Hippocampal formation (tissue), 2 donors: ENCODE data around the gene SPZ1.
"Not testable (repeated sequence)": the region's sequence is repeated elsewhere in the genome, so short reads cannot be mapped to it uniquely, and the experiment has no call there.

Experiments
- DNase-seq, 2 donors: peaks; one replicate each; lab custom pipeline; 2025; lab: John Stamatoyannopoulos, UW

SPZ1 gene

DNA sequence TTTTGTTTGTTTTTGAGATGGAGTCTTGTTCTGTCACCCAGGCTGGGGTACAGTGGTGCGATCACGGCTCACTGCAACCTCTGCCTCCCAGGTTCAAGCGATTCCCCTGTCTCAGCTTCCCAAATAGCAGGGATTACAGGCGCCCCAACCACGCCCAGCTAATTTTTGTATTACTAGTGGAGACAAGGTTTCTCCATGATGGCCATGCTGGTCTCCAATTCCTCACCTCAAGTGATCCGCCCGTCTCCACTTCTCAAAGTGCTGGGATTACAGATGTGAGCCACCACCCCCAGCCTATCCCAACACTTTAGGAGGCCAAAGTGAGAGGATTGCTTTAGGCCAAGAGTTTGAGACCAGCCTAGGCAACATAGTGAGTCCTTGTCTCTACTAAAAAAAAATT is 19.3 kb downstream of the SPZ1 start:
- DNase-seq: no peak

DNA sequence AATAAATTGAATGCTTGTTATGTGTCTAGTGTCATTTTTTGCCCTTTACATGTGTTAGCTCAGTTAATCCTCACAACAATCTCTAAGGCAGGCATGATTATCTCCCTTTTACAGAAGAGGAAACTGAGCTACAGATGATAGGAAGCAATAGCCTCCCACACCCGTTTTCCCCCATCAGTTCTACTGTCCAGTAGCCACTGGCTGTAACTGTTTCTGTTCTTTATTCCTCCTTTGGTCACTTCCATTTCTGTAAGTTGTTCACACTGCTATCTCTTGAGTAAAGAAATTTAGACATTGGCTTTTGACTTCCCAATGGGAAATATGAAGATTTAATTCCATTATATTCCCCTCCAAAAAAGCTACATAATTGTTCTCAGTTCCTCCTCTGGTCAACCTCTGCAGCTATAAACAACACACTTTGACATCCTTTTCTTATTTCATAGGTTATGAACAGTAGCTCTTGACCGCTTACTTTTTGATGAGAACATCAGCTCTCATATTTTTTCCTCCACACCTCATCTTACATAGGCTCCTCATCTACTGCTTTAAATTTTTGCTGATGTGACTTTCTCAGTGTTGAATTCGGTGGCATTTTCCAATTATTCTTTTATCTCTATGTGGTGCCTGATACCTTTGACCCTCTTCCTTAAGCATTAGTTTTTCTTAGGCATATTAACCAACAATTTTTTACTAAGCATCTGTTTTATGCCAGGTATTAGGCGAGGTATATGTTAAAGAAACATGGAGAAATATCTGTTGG is 21.4 kb downstream of the SPZ1 start:
- no peak for DNase-seq

DNA sequence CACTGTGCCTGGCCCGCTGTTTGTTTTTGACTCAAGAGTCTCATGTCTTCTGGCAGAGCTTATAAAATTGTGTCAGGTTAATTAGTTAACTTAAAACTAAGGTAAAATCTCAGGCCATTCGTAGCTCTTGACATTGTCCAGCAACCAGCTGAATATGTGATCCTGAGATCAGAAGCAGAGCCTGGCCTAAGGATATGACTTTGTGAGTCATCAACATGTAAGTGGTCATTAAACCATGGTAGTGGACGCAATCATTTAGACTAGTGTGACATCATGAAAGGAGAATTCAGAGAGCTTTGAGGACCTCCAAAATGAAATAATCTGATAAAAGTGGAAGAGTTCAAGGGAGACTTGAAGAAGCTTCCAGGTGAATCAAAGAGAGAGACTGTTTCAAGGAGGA is 23.3 kb downstream of the SPZ1 start:
- no peak for DNase-seq

DNA sequence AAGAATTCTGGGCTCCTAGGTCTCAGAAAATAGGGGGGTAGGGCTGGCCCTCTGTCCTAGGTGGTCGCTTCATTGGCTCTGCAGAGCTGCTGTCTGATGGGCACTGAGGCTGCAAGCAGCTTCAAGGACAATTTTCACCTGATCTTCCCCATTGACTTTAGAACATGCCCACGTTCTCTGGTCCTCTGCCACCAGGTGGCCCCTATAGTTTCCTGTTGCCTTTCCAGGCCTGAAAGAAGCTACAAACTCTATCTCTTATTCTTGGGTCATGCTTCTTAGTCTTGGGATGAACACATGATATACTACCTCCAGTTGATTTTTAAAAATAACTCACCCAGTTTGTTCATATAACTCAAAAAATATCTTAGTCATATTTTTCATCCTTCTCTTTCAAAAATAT is 26.3 kb downstream of the SPZ1 start:
- DNase-seq: no peak

DNA sequence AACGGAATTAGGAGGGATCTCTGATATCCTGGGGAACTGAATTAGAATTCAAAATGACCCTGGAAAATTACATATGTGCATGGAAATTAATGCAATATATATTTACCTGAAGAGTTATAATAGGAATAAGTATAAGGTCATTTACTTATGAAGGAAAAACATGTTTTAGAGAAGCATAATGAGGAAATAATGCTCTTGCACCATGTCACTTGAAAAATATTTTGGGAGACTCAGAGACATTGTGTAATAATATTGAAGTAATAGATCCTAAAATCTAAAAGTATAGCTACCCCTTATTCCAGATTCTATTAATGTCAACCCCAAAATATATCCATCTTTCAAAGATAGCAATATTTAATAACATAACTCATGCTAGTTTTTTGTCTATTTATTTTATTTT is 28.4 kb downstream of the SPZ1 start:
- no peak for DNase-seq

DNA sequence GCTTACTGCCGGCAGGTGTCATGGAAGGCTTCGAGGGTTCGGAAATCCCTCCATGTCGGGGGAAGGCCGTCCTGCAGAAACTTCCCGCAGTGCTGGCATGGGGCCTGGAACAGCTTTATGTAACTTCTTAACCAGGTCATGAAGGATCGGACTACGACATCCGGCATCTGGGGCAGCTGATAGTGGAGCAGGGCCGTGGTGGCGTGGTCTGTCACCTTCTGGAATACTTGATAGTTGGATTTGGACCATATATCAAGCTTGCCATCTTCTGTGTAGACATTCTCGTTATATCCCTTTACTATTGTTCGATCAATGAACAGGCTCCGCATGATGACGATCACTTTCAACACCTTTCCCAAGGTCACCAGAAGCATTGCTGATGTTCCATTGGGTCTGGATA is 31.2 kb downstream of the SPZ1 start:
- not testable (repeated sequence) for DNase-seq

DNA sequence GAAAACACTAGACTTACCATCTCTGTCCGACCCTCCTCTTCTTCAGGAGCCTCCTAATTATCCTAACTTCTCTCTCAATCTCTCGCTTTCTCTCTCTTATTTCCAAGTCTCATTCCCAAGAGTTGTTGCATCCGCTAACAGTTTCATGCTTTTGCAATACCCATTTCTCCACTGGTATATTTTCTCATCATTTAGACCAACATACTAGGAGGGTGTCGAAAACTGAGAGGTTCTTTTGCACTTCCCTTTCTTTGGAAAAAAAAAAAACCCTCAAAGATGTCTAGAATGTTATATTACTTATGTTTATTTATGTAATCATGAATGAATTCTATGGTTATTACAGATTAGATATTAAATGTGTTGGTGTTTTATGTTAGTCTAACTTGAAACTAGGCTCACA is 35.9 kb downstream of the SPZ1 start:
- DNase-seq: no peak

DNA sequence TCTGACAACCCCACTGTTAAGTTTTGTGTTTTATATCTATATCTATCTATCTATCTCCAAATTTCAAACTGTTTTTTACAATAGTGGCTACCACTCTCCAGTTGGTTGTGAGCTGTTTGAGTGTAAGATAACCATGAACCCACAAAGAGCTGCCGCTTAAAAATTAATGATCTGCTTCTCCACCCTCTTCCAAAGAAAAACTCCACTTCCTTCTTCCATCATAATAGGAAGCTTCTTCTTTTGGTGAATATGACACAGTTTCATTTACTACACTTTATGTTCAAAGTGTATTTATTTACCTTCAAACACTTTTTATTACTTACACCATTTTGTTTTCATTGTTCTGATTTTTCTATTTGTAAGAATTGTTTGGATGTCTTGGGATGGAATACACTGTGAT is 37.9 kb downstream of the SPZ1 start:
- no peak for DNase-seq

DNA sequence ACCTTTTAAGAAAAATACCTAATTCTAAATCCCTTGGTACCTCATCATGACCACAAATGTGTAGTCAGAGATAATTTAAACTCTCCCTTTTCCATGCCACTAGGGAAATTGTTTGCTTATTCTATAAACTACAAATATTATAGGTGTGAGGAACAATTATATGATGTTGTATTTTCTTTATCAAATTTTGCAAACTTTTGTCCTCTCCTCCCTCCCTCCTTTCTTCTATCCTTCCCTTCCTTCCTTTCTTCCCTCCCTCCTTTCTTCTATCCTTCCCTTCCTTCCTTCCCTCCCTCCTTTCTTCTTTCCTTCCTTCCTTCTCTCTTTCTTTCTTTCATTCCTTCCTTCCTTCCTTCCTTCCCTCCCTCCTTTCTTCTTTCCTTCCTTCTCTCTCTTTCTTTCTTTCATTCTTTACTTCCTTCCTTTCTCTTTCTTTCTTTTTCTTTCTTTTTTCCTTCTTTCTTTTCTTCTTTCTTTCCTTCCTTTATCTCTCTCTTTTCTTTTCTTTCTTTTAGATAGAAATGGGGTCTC is 41.2 kb downstream of the SPZ1 start:
- no peak for DNase-seq

DNA sequence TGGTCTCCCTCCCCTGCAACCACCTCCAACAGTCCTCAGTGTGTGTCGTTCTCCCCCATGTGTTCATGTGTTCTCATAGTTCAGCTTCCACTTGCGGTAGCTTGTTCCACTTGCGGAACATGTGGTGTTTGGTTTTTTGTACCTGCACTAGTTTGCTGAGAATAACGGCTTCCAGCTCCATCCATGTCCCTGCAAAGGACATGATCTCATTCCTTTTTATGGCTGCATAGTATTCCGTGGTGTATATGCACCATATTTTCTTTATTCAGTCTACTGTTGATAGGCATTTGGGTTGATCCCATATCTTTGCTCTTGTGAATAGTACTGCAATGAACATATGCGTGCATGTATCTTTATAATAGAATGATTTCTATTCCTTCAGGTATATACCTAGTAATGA is 45.1 kb downstream of the SPZ1 start:
- no peak for DNase-seq

DNA sequence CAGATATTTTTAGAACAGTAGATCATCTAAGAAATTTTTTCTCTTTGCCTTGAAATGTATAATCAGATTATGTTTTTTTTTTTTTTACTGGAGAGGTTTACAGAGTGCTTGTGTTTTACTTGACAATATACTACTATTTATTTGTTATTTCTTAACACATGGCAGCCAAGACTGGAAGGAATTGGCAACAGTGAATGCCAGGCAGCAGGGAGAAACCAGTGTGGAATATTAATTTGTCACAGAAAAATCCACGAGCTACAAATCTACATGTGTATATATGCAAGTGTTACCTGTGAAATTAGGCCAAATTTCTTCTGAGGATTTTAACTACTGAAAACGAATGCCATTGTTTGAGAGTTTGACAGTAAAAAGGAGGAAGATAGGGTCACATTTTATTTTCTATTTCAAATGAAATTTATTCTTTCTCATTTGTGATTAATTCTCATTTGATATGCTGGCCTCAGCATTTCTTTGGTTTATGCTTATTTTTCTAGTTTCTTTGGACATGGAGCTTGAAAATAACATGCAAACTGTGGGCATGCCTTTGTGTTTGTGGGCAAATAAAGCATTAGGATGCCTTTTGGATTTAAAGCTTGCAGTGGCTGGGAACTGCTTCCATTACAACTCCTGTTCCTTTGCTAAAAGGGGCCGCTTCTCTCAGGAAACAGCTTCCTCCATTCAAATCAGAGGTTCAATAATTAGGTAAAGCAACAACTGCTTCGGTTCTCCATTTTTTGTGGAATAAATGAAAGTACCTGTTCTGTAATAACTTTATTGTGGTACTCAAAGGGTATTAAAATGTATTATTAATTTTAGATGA is 49.1 kb downstream of the SPZ1 start:
- no peak for DNase-seq

DNA sequence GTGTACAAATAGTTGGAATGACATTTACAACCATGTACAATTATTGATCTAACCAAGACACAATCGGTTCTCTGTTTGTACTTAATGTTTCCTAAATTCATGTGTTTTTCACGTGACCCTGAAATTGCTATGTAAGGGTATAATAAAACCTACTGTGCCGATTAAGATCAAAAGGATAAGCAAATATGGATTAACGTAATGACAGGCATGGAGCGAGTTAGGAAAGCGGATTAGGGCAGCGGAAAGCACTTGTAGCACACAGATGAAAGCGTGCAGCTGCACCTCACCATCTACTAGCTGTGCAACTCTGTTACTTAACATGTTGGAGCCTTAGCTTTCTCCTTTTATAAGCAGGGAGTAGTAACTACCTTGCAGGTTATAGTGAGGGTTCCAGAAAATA is 49.7 kb downstream of the SPZ1 start:
- DNase-seq: no peak

DNA sequence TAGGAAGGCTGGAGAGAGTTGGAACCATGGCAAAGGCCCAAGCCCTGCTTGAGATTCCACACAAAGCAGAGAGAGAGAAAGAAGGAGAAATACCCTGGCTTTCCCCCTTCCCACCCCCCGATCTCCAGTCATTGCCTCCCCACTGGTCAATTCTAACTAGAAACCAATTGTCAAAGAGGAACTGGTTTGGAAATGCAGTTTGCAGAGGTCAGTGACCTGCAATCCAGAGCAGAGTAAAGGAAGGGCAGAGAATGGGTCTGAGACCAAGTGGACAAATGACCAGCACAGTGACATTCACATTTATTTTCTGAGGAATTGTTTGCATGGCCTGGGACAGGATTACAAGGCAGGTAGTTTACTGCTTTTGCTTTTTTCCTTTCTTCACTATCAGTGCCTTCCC is 50.6 kb downstream of the SPZ1 start:
- DNase-seq: no peak
